Epithelial cell of proximal tubule (primary cell): ENCODE results near the gene STUM. TPM values are rescaled to one million over a fixed set of nuclear protein-coding genes. Genes with fewer than 3 reads are reported as not detected.

Source experiments
- DNase-seq: peaks from one replicate; pipeline ENCODE4 v3.0.0-alpha.2; 2011; ENCODE audit warnings: low read depth
- H3K4me3 ChIP-seq: 2 replicates; pipeline ENCODE4 v1.5.1; 2011; ENCODE audit warnings: low read depth, mild to moderate bottlenecking, low read length
- total RNA-seq: library from RNA; depleted of rRNA; stranded (reverse); fragments of >200 nt; gene quantifications from 2 replicates; pipeline ENCODE4 v1.2.3, GENCODE V29; 2015
- TF ChIP-seq, protein P1 (sequence below): conservative IDR thresholded peaks from 2 replicates; pipeline ENCODE4 v1.5.1; 2012; ENCODE audit warnings: low read depth, mild to moderate bottlenecking, low read length

The STUM gene
- total RNA-seq, 1 donor from 2014 or later, result under 0.01 TPM

DNA sequence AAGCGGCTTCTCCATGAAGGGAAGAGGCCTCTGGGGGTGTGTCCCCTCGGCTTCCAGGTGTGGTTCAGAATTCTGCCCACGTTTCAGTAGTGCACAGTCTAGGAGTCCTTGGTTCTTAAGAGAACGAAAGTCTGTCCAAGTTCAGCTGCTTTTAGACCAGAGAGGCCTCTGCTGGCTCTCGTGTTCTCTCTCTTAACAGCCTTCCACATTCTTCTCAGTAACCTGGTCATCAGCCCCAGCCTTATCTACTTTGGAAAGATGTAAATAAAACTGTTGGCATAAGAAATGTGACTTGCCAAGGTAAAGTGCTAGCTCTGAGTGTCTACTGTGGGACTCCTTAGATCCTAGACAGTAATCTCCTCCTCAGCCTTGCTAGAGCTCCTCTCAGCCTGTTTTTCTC lies 15.3 kb upstream of the STUM start:
- no peak for DNase-seq
- no peak overlapping the region for H3K4me3 ChIP-seq
- TF ChIP-seq, protein P1, sequence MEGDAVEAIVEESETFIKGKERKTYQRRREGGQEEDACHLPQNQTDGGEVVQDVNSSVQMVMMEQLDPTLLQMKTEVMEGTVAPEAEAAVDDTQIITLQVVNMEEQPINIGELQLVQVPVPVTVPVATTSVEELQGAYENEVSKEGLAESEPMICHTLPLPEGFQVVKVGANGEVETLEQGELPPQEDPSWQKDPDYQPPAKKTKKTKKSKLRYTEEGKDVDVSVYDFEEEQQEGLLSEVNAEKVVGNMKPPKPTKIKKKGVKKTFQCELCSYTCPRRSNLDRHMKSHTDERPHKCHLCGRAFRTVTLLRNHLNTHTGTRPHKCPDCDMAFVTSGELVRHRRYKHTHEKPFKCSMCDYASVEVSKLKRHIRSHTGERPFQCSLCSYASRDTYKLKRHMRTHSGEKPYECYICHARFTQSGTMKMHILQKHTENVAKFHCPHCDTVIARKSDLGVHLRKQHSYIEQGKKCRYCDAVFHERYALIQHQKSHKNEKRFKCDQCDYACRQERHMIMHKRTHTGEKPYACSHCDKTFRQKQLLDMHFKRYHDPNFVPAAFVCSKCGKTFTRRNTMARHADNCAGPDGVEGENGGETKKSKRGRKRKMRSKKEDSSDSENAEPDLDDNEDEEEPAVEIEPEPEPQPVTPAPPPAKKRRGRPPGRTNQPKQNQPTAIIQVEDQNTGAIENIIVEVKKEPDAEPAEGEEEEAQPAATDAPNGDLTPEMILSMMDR, result no peak

DNA sequence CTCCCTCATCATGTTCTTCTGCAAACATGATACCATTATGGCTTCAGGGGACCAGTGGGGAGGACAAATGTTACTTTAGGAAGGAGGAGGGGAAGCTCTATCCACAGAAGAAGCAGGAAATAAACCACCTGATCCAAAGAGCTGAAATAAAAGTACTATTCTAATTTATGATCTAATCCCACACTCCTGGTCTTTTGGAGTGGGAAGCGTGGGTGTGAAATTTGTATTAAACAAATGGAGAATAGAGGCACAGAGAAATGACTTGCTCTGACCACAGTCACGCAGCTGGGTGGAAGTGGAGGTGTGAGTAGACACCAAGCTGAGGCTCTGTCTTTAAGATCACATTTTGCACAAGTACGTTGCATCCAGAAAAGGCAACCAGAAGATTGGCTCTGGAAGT lies 14.5 kb upstream of the STUM start:
- TF ChIP-seq, protein P1, result no peak
- no peak for DNase-seq
- H3K4me3 ChIP-seq, result no peak overlapping the region

DNA sequence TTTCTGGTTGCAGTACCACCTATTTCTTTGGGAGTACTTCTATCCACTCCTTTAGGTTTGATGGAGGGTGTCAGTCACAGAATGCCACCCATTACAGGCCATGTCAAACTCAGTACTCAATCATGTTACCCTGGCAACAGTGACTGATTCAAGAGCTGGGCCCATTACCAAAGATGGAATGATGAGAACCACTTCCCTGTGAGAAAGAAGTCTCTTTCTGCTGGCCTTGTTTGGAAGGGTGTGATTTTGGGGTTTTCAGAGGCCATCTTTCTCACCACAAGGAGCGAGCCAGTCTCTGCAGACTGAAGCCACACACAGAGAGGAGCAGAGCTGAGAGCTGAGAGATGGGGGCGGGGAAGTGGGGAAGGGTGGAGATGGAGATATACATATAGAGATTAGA lies 13.9 kb upstream of the STUM start:
- no peak overlapping the region for H3K4me3 ChIP-seq
- TF ChIP-seq, protein P1, result no peak
- DNase-seq, result no peak

DNA sequence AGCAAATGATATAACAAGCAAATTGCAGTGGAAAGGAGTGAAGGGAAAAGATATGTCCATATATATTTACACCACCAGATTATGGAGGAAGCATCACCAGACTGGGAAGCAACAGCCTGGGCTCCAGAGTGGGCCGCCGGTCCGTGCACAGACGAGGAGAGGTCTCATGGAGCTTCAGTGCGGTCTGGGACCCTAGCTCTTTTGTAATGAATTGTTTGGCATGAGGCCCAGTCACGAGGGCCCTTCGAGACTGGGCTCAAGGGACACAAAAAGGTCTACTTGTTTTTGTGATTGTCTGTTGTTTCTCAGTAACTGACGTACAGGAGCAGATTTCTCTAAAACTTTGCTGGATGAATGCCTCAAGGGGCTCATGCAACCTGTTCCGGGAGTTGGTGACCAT lies 12.9 kb upstream of the STUM start:
- TF ChIP-seq, protein P1, result no peak
- no peak overlapping the region for H3K4me3 ChIP-seq

DNA sequence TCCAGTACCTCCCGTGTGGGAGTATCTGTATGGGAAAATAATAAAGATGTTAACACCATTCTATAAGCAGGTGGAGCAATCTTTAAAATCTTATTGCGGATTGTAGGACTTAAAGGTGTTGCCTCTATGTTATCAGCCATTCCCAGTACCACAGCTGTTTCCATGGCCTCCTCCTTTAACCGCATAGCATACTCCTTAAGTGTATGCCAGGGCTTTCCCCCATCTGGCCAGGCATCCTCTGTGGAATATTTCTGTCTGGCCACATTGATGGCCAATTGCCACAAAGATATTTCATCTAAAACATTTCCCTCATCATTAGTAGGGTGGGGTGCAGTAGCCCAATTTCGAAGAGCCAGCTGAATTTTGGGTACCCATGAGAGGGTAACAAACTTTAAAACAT lies 7.3 kb upstream of the STUM start:
- TF ChIP-seq, protein P1, result no peak
- H3K4me3 ChIP-seq, result peak overlapping the region; percentile 46
- DNase-seq, result no peak

More for the DNA sequence above, 12.9 kb upstream of the STUM start:
- DNase-seq, result no peak

DNA sequence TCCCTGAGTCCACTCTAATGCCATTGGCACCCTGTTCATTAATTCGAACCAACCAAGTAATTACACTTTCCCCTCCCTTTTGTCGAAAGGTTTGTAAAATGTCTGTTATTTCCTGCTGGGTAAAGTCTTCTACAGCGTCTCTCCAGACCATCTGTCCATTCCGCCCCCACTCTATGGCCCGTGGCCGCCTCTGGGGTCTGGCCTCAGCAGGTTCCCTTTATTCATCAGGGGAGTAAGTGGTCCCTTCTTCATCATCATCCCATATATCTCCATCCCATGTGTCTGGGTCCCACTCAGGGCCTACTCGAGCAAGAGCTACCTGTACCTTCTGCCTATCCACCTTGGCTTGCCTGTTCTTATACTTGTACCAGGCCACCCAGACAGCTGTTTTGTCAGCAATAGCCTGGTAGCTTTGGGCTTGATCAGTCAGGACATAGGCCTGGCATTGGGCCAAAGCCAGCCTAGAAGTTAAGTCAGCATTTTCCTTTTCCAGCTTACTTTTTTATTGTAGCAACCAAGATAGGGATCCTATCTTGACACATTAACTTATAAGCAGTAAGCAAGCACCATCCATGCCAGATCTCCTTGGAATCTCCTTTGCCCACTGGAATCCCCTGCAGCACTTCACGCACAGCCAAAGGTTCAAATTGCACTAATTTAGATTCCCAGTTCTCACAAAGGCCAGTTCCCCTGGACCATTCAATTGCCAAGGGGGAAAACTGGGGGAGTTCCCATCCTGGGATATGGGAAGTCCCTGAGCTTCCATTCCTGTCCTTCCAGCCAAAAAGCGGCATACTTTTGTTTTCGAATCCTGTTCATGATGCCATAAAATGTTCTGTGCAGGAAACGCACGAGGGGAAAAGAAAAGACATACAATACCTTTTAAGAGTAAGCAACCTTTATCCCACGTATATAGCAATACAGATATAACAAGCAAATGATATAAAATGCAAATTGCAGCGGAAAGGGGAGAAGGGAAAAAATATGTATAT lies 6.6 kb upstream of the STUM start:
- peak; percentile 82 for DNase-seq
- TF ChIP-seq, protein P1, result no peak
- H3K4me3 ChIP-seq, result peak overlapping the region; percentile 46

DNA sequence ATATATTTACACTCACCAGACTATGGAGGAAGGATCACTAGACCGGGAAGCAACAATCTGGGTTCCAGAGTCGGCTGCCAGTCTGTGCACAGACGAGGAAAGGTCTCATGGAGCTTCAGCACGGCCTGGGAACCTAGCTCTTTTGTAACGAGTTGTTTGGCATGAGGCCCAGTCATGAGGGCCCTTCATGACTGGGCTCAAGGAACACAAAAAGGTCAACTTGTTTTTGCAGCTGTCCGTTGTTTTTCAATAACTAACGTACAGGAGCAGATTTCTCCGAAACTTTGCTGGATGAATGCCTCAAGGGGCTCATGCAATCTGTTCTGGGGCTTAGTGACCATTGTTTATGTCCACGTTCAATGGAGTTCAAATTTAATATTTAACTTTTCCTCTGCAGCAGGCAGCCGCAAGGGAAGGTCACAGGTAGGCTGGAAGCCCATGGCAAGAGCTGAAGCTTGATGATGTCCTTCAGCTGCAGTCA lies 5.9 kb upstream of the STUM start:
- DNase-seq, result peak; percentile 90
- H3K4me3 ChIP-seq, result peak overlapping the region; percentile 46
- TF ChIP-seq, protein P1, result no peak
